Hematopoietic multipotent progenitor cell treated with erythropoietin and hydrocortisone succinate and interleukin-3 and kit ligand, for 6 days (in vitro differentiated cells): ENCODE data around the gene PAK4.
"Not testable (repeated sequence)": the region's sequence is repeated elsewhere in the genome, so short reads cannot be mapped to it uniquely, and the experiment has no call there.

Source experiments
- DNase-seq: peaks from one replicate; pipeline ENCODE4 v3.0.0-alpha.2; 2015

PAK4 gene

DNA sequence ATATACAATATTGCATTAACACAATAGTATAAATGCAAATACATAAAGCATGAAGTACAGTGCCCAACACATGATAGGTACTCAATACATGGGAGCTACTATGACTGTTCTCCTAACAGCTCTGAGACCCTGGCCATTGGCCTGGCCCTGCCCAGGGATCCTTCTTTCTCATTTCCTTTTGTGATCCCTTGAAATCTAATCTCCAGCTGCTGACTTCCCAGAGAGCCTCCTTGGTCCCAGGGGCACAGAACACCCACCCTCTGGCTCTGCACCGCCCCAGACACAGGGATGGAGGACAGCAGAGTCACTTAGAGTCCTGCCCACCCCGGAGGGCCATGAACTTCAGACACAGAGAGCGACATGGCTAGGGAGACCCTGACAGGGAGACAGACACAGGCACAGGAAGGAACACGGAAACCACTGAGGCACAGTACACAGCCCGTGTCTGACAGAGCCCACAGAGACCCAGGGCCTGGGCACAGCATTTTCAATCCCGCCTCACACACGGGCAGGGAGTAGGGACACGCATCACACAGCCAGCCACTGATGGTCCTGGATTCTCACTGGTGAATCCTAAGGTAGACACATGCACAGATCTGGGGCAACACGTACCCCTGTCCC lies 82.7 kb downstream of the PAK4 start:
- DNase-seq: no peak

DNA sequence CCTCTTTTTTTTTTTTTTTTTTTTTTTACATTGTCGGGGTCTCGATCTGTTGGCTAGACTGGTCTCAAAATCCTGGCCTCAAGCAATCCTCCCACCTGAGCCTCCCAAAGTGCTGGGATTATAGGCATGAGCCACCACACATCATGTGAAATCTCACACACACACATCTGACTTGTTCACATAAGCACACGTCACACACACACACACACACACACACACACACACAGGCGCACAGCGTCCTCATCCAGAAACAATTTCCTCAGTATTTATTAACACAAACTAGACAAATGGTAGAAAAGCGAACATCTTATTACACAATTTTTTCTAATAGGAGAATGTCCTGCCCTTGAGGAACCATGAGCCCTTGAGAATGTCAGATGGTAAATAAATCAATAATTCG lies 83.6 kb downstream of the PAK4 start:
- no peak for DNase-seq

DNA sequence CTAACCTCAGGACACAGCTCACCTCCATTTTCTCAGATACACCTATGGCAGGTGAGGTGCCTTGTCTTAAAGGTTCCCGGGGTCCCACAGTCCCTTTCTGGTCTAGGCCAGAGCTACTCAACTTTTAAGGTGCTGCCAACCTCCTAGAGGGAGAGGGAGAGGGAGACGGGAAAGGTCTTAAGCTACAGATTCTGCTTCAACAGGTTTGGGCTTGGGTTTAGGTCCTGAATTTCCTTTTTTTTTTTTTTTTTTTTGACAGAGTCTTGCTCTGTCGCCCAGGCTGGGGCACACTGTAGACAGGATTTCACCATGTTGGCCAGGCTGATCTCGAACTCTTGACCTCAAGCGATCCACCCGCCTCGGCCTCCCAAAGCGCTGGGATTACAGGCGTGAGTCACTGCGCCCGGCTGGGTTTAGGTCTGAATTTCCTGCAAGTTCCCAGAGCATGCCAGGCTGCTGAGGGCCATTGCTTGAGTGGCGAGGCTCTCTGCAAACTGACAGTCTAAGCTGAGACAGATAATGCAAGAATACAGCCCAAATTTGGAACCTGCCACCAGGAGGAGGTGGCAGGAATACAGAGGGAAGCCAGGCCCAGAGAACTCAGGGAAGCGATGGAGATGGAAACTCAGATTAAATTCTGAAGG lies 86.3 kb downstream of the PAK4 start:
- no peak for DNase-seq

DNA sequence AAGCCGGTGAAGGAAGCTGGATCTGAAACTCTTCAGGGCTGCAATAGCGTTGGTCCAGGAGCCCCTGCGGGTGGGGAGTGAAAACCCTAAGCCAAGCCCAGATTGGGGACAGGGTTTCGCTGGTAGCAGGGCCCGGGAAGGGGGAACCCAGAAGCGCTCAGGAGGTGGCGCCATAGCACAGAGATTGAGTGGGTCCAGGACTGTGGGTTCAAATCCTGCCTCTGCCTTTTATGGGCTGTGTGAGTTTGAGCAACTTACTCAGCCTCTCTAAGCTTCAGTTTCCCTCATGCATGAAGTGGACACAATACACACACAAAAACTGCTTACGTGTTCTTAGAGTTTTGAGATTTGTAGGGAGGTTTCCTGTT lies 86.8 kb downstream of the PAK4 start:
- DNase-seq: peak; percentile 72

DNA sequence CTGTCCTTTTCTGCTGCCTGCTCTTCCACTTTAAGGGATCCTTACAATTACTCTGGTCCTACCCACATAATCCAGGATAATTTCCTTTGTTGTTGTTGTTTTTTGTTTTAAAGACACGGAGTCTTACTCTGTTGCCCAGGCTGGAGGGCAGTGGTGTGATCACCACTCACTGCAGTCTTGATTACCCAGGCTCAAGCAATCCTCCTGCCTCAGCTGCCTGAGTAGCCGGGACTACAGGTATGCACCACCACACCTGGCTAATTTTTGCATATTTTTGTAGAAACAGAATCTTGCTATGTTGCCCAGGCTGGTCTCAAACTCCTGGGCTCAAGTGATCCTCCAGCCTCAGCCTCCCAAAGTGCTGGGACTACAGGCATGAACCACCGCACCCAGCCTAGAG lies 89.7 kb downstream of the PAK4 start:
- not testable (repeated sequence) for DNase-seq

DNA sequence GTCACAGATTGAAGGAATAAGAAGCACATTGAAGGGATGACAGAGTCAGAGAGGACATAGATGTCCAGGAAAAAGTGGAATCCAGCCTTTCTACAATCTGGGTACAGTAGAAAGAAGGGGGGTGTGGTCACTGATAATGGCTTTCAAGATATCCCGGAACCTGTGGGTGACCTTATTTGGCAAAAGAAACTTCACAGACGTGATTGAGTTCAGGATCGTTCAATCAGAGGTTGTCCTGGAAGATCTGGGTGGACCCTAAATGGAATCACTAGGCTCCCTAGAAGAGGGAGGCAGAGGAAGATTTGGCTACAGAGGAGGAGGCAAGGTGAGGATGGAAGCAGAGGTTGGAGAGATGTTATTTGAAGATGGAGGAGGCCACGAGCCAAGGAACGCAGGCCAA lies 91.5 kb downstream of the PAK4 start:
- no peak for DNase-seq

DNA sequence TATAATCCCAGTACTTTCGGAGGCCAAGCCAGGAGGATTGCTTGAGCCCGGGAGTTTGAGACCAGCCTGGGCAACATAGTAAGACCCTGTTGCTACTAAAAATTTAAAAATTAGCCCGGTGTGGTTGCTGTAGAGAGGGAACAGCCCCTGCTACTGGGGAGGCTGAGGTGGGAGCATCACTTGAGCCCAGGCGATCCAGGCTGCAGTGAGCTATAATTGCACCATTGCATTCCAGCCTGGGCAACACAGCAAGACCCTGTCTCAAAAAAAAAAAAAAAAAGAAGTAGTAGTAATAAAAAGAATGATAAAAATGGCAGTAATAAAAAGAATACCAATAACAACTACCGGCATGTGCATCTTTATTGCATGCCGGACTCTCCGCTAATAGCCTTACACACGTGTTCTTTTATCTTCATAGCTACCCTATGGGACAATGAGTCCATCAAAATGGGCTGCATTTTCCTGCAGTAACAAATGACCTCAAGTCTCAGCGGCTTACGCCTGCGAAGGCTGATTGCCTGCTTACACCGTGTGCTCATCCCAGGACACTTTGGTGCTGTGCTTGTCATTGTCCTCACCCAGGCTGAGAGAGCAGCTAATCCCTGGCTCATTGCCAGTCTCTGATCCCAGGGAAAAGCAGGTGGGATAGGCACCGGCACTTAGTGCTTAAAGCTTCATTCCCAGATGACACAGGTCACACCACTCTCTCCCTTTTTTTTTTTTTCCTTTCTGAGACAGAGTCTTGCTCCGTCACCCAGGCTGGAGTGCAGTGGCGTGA lies 92.8 kb downstream of the PAK4 start:
- DNase-seq: no peak

DNA sequence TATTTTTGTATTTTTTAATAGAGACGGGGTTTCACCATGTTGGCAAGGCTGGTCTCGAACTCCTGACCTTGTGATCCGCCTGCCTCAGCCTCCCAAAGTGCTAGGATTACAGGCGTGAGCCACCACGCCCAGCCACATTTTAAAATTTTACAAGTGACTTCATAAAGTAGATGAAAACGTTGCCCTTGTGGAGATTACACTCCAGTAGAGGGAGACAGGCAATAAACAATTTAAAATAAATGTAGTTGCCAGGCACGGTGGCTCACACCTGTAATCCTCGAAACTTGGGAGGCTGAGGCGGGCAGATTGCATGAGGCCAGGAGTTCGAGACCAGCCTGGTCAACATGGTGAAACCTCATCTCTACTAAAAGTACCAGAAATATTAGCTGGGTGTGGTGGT lies 93.5 kb downstream of the PAK4 start:
- DNase-seq: not testable (repeated sequence)

DNA sequence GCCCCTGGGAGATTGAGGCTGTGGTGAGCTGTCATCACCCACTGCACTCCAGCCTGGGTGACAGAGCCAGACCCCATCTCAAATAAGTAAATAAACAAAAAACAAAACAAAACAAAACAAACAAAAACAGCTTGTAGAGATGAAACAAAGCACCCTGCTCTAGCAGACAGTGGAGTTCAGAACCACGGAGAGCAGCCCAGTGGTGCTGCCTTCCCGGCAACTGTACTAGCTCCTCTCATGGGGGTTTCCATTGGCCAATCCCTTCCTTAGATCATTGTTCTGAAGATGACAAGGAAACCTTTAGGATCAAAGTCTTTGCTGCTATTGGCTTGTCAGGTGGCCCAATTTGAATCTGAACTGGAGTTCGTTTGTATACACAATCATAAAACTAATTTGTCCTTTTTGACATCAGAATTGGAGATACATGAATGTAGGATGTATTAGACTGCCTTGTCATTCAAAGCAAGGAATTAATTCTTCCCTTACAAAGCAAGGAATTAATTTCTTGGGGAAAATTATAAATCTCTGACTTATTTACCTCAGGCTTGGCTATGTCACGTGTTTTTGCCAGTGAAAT lies 98.2 kb downstream of the PAK4 start:
- DNase-seq: peak; percentile 66

DNA sequence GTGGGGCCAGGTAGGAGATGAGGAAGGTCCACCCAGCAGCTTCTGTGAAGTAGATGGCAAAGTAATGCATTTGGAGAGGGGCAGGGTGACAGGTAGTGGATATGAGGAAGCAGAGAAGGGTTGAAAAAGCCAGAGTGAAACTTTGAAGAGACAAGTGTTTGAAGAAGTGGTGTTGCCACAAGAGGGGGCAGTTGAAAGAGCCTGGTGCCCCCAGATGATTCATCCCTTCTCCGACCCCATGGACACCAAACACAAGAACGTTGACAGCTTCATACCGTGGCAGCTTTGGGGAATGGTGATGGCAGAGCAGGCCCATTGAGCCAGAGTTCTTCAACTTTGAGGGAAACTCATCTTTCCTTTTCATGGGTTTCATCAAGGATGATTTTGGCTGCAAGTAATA lies 99.3 kb downstream of the PAK4 start:
- DNase-seq: peak; percentile 50
